Activated CD4-positive, alpha-beta memory T cell treated with anti-CD3 and anti-CD28 coated beads, Interleukin-2, amount 10 ng/mL, durations not matched to agents 7 days and 5 days (primary cell): ENCODE results near the gene DPP10. TPM values are rescaled to one million over a fixed set of nuclear protein-coding genes. Genes with fewer than 3 reads are reported as not detected.
"Not testable (repeated sequence)": the region's sequence is repeated elsewhere in the genome, so short reads cannot be mapped to it uniquely, and the experiment has no call there.

Experiments used
- CTCF ChIA-PET: fragments of 350-600 bp; sonication (Branson Sonifier 250); formaldehyde crosslinking; loops from one replicate; lab custom pipeline; 2021; ENCODE audit warnings: antibody characterized with exemption, inconsistent platforms; lab: Charles Lee
- POLR2A ChIA-PET: fragments of 350-600 bp; sonication (Branson Sonifier 250); formaldehyde crosslinking; loops from one replicate; lab custom pipeline; 2021; ENCODE audit warnings: antibody characterized with exemption; lab: Charles Lee
- DNase-seq: peaks from one replicate; pipeline ENCODE4 v3.0.0-alpha.2; 2020
- H3K27ac Mint-ChIP-seq: one replicate; pipeline ENCODE4 v1.8.0; 2021; ENCODE audit warnings: mild to moderate bottlenecking, mixed read lengths
- H3K27me3 Mint-ChIP-seq: one replicate; pipeline ENCODE4 v1.8.0; 2021; ENCODE audit warnings: mixed read lengths
- H3K36me3 Mint-ChIP-seq: one replicate; pipeline ENCODE4 v1.8.0; 2021; ENCODE audit warnings: low read depth, mixed read lengths
- H3K4me1 Mint-ChIP-seq: one replicate; pipeline ENCODE4 v1.8.0; 2021; ENCODE audit warnings: mixed read lengths
- H3K4me3 Mint-ChIP-seq: one replicate; pipeline ENCODE4 v1.8.0; 2021; ENCODE audit warnings: mild to moderate bottlenecking, mixed read lengths
- H3K9me3 Mint-ChIP-seq: one replicate; pipeline ENCODE4 v1.8.0; 2021; ENCODE audit warnings: mixed read lengths
- total RNA-seq, 2 experiments: library from RNA; stranded (reverse); gene quantifications; one replicate each; pipeline ENCODE4 v1.2.3, GENCODE V29; 2021

The DPP10 gene
- total RNA-seq, 2 experiments from 2014 or later, result not detected

DNA sequence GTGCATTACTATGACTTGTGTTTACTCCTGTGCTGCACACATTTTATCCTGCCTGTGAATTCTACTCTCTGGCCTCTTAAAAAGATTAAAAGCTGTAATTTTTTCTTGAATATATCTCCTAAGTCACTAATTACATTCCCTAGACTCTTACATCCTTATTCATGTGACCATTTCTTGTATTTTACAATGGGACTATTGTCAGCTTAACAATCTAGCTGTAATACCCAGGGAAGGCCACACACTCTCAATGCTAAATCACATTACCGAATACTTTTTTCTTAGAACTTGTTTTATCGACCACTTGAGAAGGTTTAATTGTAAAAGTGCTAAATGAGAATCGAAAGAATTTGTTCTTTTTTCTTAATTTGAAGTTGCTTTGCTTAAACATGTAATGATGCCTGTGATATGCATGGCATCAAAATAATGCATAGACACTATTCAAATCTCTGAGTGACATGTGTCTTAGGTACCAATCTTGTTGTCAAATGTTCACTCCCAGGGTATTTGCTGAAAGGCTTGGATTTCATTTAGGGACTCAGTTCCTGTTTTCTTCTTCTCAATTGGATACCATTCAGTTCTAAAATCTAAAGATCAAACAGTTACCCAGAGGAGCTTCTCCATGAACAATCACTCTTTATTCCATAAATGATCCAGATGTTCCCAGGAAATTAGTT, 498.5 kb downstream of the DPP10 start:
- ChIA-PET CTCF (no interaction called here), POLR2A (no interaction called here)
- Mint-ChIP-seq H3K4me3 (no peak overlapping the region), H3K27ac (no peak overlapping the region), H3K9me3 (no peaks in the 10 kb centered on the region), H3K36me3 (no peaks in the 10 kb centered on the region), H3K4me1 (no peaks in the 10 kb centered on the region), H3K27me3 (no peaks in the 10 kb centered on the region)
- DNase-seq, result no peak

DNA sequence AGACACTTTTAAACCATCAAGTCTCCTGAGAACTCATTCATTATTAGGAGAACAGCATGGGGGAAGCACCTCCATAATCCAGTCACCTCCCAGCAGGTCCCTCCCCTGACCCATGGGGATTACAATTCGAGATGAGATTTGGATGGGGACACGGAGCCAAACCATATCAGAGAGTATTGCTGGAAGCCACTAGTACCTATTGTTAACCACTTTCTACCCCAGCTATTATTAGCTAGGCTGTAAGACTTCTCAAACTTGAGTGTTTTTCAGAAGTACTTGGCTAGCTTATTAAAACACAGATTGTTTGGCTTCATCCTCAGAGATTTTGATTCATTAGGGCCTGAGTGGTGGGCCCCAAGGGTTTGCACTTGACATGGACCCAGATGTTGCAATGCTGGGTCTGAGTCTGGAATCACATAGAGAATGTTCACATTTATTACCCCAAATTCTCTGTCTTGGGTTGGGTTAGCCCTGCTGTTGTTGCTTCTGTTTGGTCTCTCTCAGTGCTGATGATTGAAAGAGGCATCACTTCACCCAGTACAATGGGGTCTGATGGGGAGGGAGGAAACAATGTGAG, 506.9 kb downstream of the DPP10 start:
- H3K27me3 Mint-ChIP-seq, result no peaks in the 10 kb centered on the region
- no peak for DNase-seq
- no peak overlapping the region for H3K4me3 Mint-ChIP-seq
- no peaks in the 10 kb centered on the region for H3K4me1 Mint-ChIP-seq
- ChIA-PET POLR2A (no interaction called here), CTCF (no interaction called here)
- no peaks in the 10 kb centered on the region for H3K9me3 Mint-ChIP-seq
- H3K36me3 Mint-ChIP-seq, result no peaks in the 10 kb centered on the region
- H3K27ac Mint-ChIP-seq, result no peak overlapping the region

DNA sequence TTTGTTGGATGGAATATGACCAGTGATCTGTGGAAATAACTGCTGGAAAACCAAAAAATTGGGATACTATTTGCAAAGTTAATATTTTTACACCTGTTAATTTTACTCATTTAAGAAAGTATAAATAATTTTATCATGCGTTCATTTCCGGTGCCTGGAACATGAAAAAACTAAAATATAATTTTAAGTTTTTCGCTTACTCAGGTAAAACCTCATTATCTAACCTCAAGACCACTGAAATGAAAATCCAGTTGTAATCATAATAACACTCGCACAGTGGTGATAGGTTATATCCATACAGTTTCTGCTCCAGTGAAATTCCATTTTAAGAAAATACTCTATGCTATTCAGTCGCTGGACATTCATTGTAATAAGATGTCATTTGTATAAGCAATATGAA, 517.9 kb downstream of the DPP10 start:
- Mint-ChIP-seq H3K4me3 (no peak overlapping the region), H3K36me3 (no peaks in the 10 kb centered on the region), H3K27me3 (no peaks in the 10 kb centered on the region), H3K27ac (no peak overlapping the region), H3K9me3 (peaks cover 9% of the 10 kb centered on the region), H3K4me1 (no peaks in the 10 kb centered on the region)
- ChIA-PET CTCF (interaction anchor here (0.6 kb wide), 1 partner anchor 256 kb away, joined by 3 read pairs; no protein-coding TSS in a partner anchor), POLR2A (no interaction called here)
- no peak for DNase-seq

DNA sequence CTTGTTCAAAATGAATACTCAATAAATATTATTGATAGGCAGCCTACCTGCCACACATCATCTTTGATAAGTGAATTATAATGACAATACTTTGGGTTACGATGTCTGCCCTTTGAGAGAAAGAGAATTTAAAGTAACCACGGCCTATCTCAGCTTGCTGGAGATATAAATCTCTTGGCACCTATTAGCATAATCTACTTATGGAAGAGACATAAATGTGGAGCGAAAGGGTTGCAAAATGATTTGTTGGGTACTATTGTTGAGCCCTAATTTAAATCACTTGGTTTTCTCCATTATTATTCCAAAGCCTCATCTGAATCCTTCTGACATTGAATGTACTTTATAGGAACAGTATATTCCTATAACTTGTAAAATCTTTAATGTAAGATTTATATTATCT, 520.1 kb downstream of the DPP10 start:
- H3K9me3 Mint-ChIP-seq, result peaks cover 10% of the 10 kb centered on the region
- no peak overlapping the region for H3K4me3 Mint-ChIP-seq
- H3K36me3 Mint-ChIP-seq, result no peaks in the 10 kb centered on the region
- CTCF ChIA-PET, result no interaction called here
- no peak for DNase-seq
- H3K4me1 Mint-ChIP-seq, result no peaks in the 10 kb centered on the region
- H3K27me3 Mint-ChIP-seq, result no peaks in the 10 kb centered on the region
- H3K27ac Mint-ChIP-seq, result no peak overlapping the region
- POLR2A ChIA-PET, result no interaction called here

DNA sequence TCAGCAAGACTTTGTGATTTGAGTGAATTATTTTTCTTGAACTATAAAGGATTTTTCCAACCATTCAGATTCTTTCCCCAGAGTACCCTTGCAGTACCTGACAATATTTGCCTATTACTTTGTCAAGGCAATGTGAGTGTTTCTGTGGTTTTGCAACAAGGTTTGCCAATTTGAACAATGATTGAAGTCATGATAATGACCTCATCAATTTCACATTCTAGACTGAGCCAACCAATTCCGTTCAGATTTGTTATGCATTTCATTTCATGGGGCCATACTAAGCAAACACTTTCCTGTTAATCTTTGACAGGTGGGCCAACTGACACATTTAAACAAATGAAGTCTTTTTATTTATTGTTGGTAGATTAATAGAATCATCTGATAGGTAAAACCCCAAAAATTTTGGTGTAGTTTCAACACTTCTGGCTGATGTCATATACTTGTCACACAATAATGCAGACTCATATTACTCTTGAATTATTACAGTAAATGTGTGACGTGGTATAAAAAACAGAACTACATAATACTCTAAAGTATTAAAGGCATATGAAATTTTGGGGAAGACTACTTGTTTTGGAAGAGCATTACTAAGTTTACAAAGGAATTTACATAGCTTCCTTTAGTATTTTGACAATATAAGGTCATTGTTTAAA, 526.4 kb downstream of the DPP10 start:
- ChIA-PET POLR2A (no interaction called here), CTCF (no interaction called here)
- H3K27ac Mint-ChIP-seq, result no peak overlapping the region
- no peak overlapping the region for H3K4me3 Mint-ChIP-seq
- H3K36me3 Mint-ChIP-seq, result no peaks in the 10 kb centered on the region
- H3K9me3 Mint-ChIP-seq, result peaks cover 9% of the 10 kb centered on the region
- no peaks in the 10 kb centered on the region for H3K4me1 Mint-ChIP-seq
- H3K27me3 Mint-ChIP-seq, result no peaks in the 10 kb centered on the region
- no peak for DNase-seq

DNA sequence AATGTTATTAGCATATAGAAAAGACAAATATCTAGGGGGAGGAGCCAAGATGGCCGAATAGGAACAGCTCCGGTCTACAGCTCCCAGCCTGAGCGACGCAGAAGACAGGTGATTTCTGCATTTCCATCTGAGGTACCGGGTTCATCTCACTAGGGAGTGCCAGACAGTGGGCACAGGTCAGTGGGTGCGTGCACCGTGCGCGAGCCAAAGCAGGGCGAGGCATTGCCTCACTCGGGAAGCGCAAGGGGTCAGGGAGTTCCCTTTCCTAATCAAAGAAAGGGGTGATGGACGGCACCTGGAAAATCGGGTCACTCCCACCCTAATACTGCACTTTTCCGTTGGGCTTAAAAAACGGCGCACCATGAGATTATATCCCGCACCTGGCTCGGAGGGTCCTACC, 561.9 kb downstream of the DPP10 start:
- H3K4me3 Mint-ChIP-seq, DNase-seq, H3K36me3 Mint-ChIP-seq, H3K4me1 Mint-ChIP-seq, POLR2A ChIA-PET, H3K27me3 Mint-ChIP-seq, H3K27ac Mint-ChIP-seq, CTCF ChIA-PET: not testable (repeated sequence)
- peaks cover 11% of the 10 kb centered on the region for H3K9me3 Mint-ChIP-seq

DNA sequence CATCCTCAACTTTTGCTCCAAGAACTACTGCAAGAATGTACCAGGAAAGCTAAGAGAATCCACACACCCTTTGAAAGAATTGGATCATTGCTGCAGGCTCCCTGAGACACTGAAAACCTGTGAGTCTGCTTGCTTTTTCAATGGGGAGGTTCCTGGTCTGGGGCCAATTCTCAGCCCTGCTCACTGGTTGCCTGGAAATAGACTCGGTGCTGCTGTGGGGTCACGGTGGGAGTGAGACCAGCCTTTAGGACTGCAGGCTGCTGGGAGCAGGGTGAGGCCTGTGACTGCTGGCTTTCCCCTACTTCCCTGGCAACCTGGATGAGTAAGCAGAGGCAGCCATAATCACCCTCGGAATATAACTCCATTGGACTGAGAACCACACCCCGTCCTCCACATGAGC, 569.3 kb downstream of the DPP10 start:
- H3K27ac Mint-ChIP-seq, result no peak overlapping the region
- H3K27me3 Mint-ChIP-seq, result no peaks in the 10 kb centered on the region
- H3K36me3 Mint-ChIP-seq, result no peaks in the 10 kb centered on the region
- H3K4me1 Mint-ChIP-seq, result no peaks in the 10 kb centered on the region
- POLR2A ChIA-PET, result no interaction called here
- H3K4me3 Mint-ChIP-seq, result no peak overlapping the region
- CTCF ChIA-PET, result no interaction called here
- peaks cover 18% of the 10 kb centered on the region for H3K9me3 Mint-ChIP-seq
- no peak for DNase-seq

DNA sequence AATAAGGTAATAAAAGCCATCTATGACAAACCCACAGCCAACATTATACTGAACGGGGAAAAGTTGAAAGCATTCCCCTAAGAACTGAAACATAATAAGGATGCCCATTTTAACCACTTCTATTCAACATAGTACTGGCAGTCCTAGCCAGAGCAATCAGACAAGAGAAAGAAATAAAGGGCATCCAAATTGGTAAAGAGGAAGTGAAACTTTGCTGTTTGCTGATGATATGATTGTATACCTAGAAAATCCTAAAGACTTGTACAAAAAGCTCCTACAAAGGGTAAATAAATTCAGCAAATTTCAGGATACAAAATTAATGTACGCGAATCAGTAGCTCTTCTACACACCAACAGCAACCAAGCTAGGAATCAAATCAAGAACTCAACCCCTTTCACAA, 579.6 kb downstream of the DPP10 start:
- peaks cover 18% of the 10 kb centered on the region for H3K9me3 Mint-ChIP-seq
- H3K27me3 Mint-ChIP-seq, H3K4me3 Mint-ChIP-seq, CTCF ChIA-PET, H3K4me1 Mint-ChIP-seq, H3K27ac Mint-ChIP-seq, H3K36me3 Mint-ChIP-seq, DNase-seq, POLR2A ChIA-PET: not testable (repeated sequence)

DNA sequence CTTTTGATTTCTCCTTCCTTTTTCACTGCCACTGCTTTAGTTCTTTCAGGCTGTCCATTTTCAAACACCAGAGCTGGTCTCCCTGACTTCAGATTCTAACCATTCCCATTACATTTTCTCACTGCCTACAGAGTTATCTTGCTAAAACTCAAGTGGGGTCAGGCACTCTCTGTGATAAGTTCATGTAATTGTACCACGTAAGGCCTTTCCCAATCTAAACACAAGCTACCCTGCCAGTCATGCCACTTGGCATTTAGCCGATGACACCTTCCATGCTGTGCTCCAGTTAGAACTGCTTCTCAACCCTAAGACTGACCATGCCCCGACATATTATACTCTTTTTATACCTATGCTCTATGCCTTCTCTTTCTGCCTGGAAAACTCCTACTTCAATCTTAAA, 592.4 kb downstream of the DPP10 start:
- no peak for DNase-seq
- Mint-ChIP-seq H3K36me3 (no peaks in the 10 kb centered on the region), H3K9me3 (peaks cover 11% of the 10 kb centered on the region), H3K27ac (no peak overlapping the region), H3K4me3 (no peak overlapping the region), H3K27me3 (no peaks in the 10 kb centered on the region), H3K4me1 (no peaks in the 10 kb centered on the region)
- POLR2A ChIA-PET, result no interaction called here
- CTCF ChIA-PET, result no interaction called here

DNA sequence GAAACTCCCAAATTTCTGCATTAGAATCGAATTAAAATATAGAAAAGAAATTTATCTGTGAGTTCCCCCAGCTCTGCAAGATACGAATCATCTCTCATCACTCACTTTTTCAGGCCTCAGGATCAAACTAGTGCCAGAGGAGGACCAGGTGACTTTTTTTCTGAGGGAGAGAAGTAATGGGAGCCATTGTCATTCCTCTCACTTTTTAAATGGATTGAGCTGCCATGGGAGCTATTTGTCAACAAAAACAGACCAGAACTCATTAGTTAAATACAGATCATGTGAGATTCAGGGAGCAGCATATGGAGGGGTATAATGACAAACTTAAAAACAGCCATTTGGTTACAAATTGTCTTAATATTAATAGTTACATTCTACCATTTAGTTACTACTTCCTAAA, 594.4 kb downstream of the DPP10 start:
- ChIA-PET POLR2A (no interaction called here), CTCF (no interaction called here)
- Mint-ChIP-seq H3K4me3 (no peak overlapping the region), H3K36me3 (no peaks in the 10 kb centered on the region), H3K27me3 (no peaks in the 10 kb centered on the region), H3K4me1 (no peaks in the 10 kb centered on the region), H3K9me3 (peaks cover 11% of the 10 kb centered on the region), H3K27ac (no peak overlapping the region)
- no peak for DNase-seq

DNA sequence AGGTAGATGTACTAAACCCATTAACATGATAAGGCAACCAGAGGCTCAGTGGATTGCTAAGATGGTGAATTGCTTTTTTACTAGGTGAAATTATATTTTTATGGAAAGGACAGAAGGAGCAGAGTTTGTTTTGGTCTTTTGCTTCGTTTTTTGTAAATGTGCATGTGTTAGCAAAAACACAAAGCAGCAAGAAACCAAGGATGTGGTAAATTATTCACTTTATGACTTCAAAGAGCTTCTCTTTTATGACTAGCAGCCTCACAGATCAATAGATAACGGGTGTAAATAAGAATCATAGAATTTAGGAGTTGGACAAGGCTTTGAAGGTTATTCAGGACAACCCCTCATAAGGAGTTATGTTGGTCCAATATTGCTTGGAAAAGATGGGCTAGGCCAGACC, 615.0 kb downstream of the DPP10 start:
- ChIA-PET CTCF (no interaction called here), POLR2A (no interaction called here)
- Mint-ChIP-seq H3K9me3 (peaks cover 16% of the 10 kb centered on the region), H3K27me3 (no peaks in the 10 kb centered on the region), H3K4me1 (no peaks in the 10 kb centered on the region), H3K4me3 (no peak overlapping the region), H3K36me3 (no peaks in the 10 kb centered on the region), H3K27ac (no peak overlapping the region)
- DNase-seq, result no peak

DNA sequence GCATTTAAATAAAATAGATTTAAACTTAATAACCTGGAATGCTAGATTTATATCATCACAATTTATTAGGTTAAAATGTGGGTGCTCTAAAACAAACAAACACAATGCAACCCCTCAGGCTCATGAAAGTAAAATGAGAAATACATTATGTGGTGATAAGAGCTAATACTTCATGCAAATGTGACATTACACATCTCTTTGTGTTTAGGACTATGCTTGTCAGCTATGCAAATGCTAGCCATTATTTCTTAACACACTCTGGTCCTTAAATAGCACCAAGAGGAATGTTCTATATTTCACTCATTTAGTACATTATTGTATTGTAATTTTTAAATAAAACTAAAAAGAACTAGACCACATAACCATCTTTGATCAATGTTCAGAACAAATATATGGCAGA, 627.6 kb downstream of the DPP10 start:
- POLR2A ChIA-PET, result no interaction called here
- no peak for DNase-seq
- CTCF ChIA-PET, result no interaction called here
- no peaks in the 10 kb centered on the region for H3K4me1 Mint-ChIP-seq
- H3K4me3 Mint-ChIP-seq, result no peak overlapping the region
- H3K27me3 Mint-ChIP-seq, result no peaks in the 10 kb centered on the region
- H3K36me3 Mint-ChIP-seq, result no peaks in the 10 kb centered on the region
- no peaks in the 10 kb centered on the region for H3K9me3 Mint-ChIP-seq
- H3K27ac Mint-ChIP-seq, result no peak overlapping the region

DNA sequence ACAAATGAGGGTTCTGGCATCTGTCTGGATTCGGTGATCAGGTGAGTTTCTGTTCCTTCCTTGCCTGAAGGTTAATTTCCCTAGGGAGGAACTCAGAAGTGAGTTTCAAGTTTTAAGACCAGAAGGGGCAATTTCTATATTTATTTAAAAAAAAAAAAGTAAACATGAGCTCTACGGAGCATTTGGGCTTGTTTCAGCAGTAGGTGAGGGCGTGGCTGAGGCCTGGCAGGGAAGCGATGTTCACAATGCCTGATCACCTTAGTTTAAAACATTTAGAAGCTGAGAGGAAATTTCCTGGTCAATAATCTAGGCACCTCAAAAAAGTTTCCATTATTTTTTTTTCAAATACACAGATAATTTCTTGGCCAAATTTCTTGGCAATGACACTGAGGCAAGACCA, 629.1 kb downstream of the DPP10 start:
- Mint-ChIP-seq H3K27me3 (no peaks in the 10 kb centered on the region), H3K9me3 (no peaks in the 10 kb centered on the region), H3K4me3 (no peak overlapping the region), H3K4me1 (no peaks in the 10 kb centered on the region), H3K27ac (no peak overlapping the region), H3K36me3 (no peaks in the 10 kb centered on the region)
- POLR2A ChIA-PET, result no interaction called here
- CTCF ChIA-PET, result no interaction called here
- DNase-seq, result no peak

DNA sequence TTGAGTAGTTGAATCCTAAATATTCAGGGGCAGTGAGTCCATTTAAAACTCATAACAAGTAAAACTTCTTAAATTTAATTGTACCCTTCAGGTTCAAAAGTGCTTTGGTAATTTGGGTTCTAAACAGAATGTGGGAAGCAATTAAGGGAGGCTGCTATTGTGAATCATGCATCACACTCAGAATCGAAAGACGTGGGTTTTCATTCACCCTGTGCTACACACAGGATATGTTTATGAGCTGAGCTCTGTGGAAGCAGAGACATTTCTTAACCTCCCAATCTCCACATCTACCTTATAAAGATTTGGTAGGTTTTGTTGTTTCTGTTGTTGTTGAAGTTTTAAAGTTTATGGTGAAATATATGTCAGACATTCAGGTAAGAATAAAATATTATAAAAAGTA, 633.4 kb downstream of the DPP10 start:
- CTCF ChIA-PET, result no interaction called here
- POLR2A ChIA-PET, result no interaction called here
- H3K4me3 Mint-ChIP-seq, result no peak overlapping the region
- H3K4me1 Mint-ChIP-seq, result no peaks in the 10 kb centered on the region
- H3K9me3 Mint-ChIP-seq, result peaks cover 6% of the 10 kb centered on the region
- no peaks in the 10 kb centered on the region for H3K36me3 Mint-ChIP-seq
- no peak for DNase-seq
- H3K27me3 Mint-ChIP-seq, result no peaks in the 10 kb centered on the region
- no peak overlapping the region for H3K27ac Mint-ChIP-seq
